Loucy (cell line): ENCODE results near the gene PIANP.
"Not testable (repeated sequence)": the region's sequence is repeated elsewhere in the genome, so short reads cannot be mapped to it uniquely, and the experiment has no call there.

ENCODE experiments used
- H2AFZ ChIP-seq: fragments of 200-600 bp; sonication (generic); 2 replicates; pipeline ENCODE4 v1.6.0; 2016; ENCODE audit warnings: antibody characterized with exemption, mild to moderate bottlenecking, low read length, moderate library complexity
- H3F3A ChIP-seq: fragments of 200-600 bp; 2 replicates; pipeline ENCODE4 v1.6.0; 2016; ENCODE audit warnings: antibody characterized with exemption, low read depth, mild to moderate bottlenecking
- H3K27me3 ChIP-seq: fragments of 200-600 bp; sonication (generic); 2 replicates; pipeline ENCODE4 v1.6.1; 2014; ENCODE audit warnings: low read length, mild to moderate bottlenecking; ENCODE audit not compliant: insufficient read depth, poor library complexity, severe bottlenecking
- H3K36me3 ChIP-seq: fragments of 200-600 bp; sonication (generic); 2 replicates; pipeline ENCODE4 v1.6.1; 2016; ENCODE audit warnings: low read length; ENCODE audit not compliant: insufficient read depth
- H3K4me1 ChIP-seq: fragments of 200-600 bp; sonication (generic); 2 replicates; pipeline ENCODE4 v1.5.1; 2014; ENCODE audit warnings: low read length, mild to moderate bottlenecking; ENCODE audit not compliant: insufficient read depth, poor library complexity, severe bottlenecking
- H3K4me2 ChIP-seq: fragments of 200-600 bp; sonication (generic); 2 replicates; pipeline ENCODE4 v1.6.0; 2014; ENCODE audit warnings: antibody characterized with exemption, low read length, low read depth, mild to moderate bottlenecking; ENCODE audit not compliant: poor library complexity, severe bottlenecking
- H3K4me3 ChIP-seq: fragments of 200-600 bp; sonication (generic); 2 replicates; pipeline ENCODE4 v1.5.1; 2014; ENCODE audit warnings: low read length, mild to moderate bottlenecking, mixed read lengths; ENCODE audit not compliant: poor library complexity, severe bottlenecking
- H3K79me2 ChIP-seq: fragments of 200-600 bp; sonication (generic); 2 replicates; pipeline ENCODE4 v1.6.1; 2014; ENCODE audit warnings: low read length; ENCODE audit not compliant: insufficient read depth
- H3K9ac ChIP-seq: fragments of 200-600 bp; sonication (generic); 2 replicates; pipeline ENCODE4 v1.6.0; 2014; ENCODE audit warnings: mild to moderate bottlenecking, low read depth, low read length, moderate library complexity; ENCODE audit not compliant: poor library complexity, severe bottlenecking
- H3K9me2 ChIP-seq: fragments of 200-600 bp; sonication (generic); replicated peaks from 2 replicates; pipeline ENCODE4 v1.6.1; 2016; ENCODE audit warnings: low read depth, low read length, mixed read lengths
- H3K9me3 ChIP-seq: fragments of 200-600 bp; sonication (generic); 2 replicates; pipeline ENCODE4 v1.6.1; 2014; ENCODE audit warnings: mild to moderate bottlenecking, antibody characterized with exemption, low read length, low read depth; ENCODE audit not compliant: insufficient read depth
- H4K20me1 ChIP-seq: fragments of 200-600 bp; sonication (generic); 2 replicates; pipeline ENCODE4 v1.6.0; 2014; ENCODE audit warnings: antibody characterized with exemption, low read length, mild to moderate bottlenecking; ENCODE audit not compliant: insufficient read depth, poor library complexity, severe bottlenecking
- CTCF ChIP-seq: fragments of 200-600 bp; sonication (generic); conservative IDR thresholded peaks from 2 replicates; pipeline ENCODE4 v1.5.1; 2014; ENCODE audit warnings: mild to moderate bottlenecking, antibody characterized with exemption, low read length
- EZH2phosphoT487 ChIP-seq: fragments of 200-600 bp; IDR thresholded peaks from 2 replicates; pipeline ENCODE4 v1.6.1; 2018; ENCODE audit warnings: antibody characterized with exemption, mild to moderate bottlenecking, moderate library complexity, borderline replicate concordance

PIANP gene

GRCh38 chr12:6723607-6724408 is 23.2 kb upstream of the PIANP start, which contains the start of gene COPS7A:
Gene COPS7A, plus strand, starts transcription at chr12:6724046. Its CDS starts 611 bp downstream, at chr12:6724657.
- Histone ChIP-seq H4K20me1 (no peaks in the 10 kb centered on the region), H3F3A (peaks cover 6% of the 10 kb centered on the region; the same call in 1 of the 2 replicates), H3K36me3 (no peaks in the 10 kb centered on the region), H2AFZ (peak within 1 kb of the TSS; percentile 76), H3K4me2 (peak within 1 kb of the TSS; percentile 93), H3K4me3 (peak within 1 kb of the TSS; percentile 78), H3K4me1 (peaks cover 16% of the 10 kb centered on the region), H3K9me2 (no peaks in the 10 kb centered on the region), H3K9me3 (no peaks in the 10 kb centered on the region), H3K9ac (peak within 1 kb of the TSS; percentile 78), H3K79me2 (peaks cover 13% of the 10 kb centered on the region; the same call in 1 of the 2 replicates), H3K27me3 (no peaks in the 10 kb centered on the region)
- TF ChIP-seq CTCF = no peak
- no peak for TF ChIP-seq EZH2phosphoT487

- peak overlapping the region; percentile 78 for H3K4me3 ChIP-seq
- TF ChIP-seq CTCF (no peak), EZH2phosphoT487 (no peak)
- no peaks in the 10 kb centered on the region for H3K9me3 ChIP-seq
- no peaks in the 10 kb centered on the region for H3K27me3 ChIP-seq
- peaks cover 16% of the 10 kb centered on the region for H3K4me1 ChIP-seq
- no peaks in the 10 kb centered on the region for H4K20me1 ChIP-seq
- peak overlapping the region; percentile 60 for H3K9ac ChIP-seq
- no peaks in the 10 kb centered on the region for H3K36me3 ChIP-seq
- no peaks in the 10 kb centered on the region for H3K9me2 ChIP-seq
- H3K4me2 ChIP-seq = peak overlapping the region; percentile 79
- H2AFZ ChIP-seq = peak overlapping the region; percentile 76; the same call in 1 of the 2 replicates
- peaks cover 13% of the 10 kb centered on the region; the same call in 1 of the 2 replicates for H3K79me2 ChIP-seq
- peaks cover 6% of the 10 kb centered on the region; the same call in 1 of the 2 replicates for H3F3A ChIP-seq
These were observed 22.2 kb upstream of the PIANP start for GRCh38 chr12:6722863-6723262.

GRCh38 chr12:6716874-6717437 is 16.3 kb upstream of the PIANP start:
- H3K9me3 ChIP-seq = no peaks in the 10 kb centered on the region
- no peaks in the 10 kb centered on the region for H3K79me2 ChIP-seq
- H3K4me2 ChIP-seq = no peak overlapping the region
- H3K9me2 ChIP-seq = no peaks in the 10 kb centered on the region
- 0 out of 2 replicates have a peak, but pooled peaks cover 6% of the 10 kb centered on the region for H3F3A ChIP-seq
- no peaks in the 10 kb centered on the region for H3K4me1 ChIP-seq
- H2AFZ ChIP-seq = no peak overlapping the region
- no peaks in the 10 kb centered on the region for H3K36me3 ChIP-seq
- TF ChIP-seq CTCF = no peak
- no peak for TF ChIP-seq EZH2phosphoT487
- H3K4me3 ChIP-seq = no peak overlapping the region
- no peak overlapping the region for H3K9ac ChIP-seq
- H3K27me3 ChIP-seq = no peaks in the 10 kb centered on the region
- no peaks in the 10 kb centered on the region for H4K20me1 ChIP-seq

GRCh38 chr12:6716031-6716873 is 15.6 kb upstream of the PIANP start:
- not testable (repeated sequence) for H3F3A ChIP-seq, H3K9me3 ChIP-seq, H2AFZ ChIP-seq, H3K9ac ChIP-seq, H3K4me3 ChIP-seq, H3K36me3 ChIP-seq, H4K20me1 ChIP-seq, H3K79me2 ChIP-seq, H3K4me2 ChIP-seq, H3K27me3 ChIP-seq, H3K4me1 ChIP-seq, H3K9me2 ChIP-seq
